Measurements from ENCODE around the gene RASA1. TPM values are rescaled to one million over a fixed set of nuclear protein-coding genes. Genes with fewer than 3 reads are reported as not detected.

Gene RASA1
- total RNA-seq, 3 donors from 2014 or later = 31.8 to 54.2 (median 41.1) TPM

DNA sequence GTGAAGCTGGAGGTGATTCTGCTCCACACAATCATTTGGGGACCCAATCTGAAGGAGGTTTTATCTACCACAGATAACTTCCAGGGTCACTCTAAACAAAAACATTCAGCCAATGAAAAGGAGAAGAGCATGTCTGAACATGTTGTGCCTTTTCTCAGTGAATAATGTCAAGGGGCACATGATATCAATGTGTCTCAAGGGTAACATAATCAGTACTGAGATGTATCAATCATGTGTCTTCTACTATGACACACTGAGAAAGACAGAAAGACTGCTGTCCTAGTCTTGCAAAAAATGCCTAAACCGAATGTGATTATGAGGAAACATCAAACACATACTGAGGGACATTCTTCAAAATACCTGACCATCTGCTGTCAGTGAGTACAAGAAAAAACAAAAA lies 25.4 kb upstream of the RASA1 start:
- no peak for DNase-seq (ENCODE audit: low spot score in 2 of 2)
- intact Hi-C loops (cut with DNase I; ENCODE audit: low total_unique reads) = no loop called here
- H3K4me3 ChIP-seq = no peak overlapping the region
- TF ChIP-seq POLR2A (IDR thresholded peaks at IDR 0.05) (no peak), POLR2AphosphoS5 (IDR thresholded peaks at IDR 0.05) (no peak)
- TF ChIP-seq, protein P1, sequence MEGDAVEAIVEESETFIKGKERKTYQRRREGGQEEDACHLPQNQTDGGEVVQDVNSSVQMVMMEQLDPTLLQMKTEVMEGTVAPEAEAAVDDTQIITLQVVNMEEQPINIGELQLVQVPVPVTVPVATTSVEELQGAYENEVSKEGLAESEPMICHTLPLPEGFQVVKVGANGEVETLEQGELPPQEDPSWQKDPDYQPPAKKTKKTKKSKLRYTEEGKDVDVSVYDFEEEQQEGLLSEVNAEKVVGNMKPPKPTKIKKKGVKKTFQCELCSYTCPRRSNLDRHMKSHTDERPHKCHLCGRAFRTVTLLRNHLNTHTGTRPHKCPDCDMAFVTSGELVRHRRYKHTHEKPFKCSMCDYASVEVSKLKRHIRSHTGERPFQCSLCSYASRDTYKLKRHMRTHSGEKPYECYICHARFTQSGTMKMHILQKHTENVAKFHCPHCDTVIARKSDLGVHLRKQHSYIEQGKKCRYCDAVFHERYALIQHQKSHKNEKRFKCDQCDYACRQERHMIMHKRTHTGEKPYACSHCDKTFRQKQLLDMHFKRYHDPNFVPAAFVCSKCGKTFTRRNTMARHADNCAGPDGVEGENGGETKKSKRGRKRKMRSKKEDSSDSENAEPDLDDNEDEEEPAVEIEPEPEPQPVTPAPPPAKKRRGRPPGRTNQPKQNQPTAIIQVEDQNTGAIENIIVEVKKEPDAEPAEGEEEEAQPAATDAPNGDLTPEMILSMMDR (IDR thresholded peaks at IDR 0.05) = no peak
- H3K4me1 ChIP-seq = no peaks in the 10 kb centered on the region
- no peaks in the 10 kb centered on the region for H3K27me3 ChIP-seq
- no peak overlapping the region for H3K27ac ChIP-seq
- no peaks in the 10 kb centered on the region for H3K36me3 ChIP-seq
- no peaks in the 10 kb centered on the region for H3K9me3 ChIP-seq

DNA sequence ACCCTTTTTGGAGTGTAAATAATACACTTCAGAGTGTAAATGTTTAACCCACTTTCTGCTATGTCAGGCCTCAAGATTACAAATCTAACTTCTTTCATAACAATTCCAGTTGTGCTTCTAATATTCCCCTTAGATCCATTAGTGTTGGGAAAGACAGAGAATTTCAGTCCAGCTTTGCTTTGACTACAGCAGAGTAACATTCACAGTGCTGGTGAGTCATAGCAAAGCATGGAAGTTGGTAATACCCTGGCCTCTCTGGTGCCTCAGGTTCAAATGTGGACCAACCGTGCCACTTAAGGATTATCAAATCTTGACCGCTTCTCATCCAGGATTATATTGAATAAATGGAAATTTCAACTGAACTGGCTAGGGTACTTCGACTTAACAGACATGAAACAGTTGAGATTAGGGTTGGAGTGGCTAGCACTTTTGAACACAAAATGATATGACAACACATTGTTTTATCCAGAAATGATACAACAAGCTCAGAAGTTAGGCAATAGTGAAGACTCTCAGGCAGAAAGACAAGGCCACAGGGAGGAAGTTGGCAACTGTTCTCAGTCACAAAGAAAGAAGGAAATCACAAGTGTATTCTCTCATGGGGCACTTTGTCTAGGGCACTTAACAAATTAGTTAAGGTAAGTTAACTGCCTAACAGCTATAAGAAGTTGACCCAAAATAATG lies 24.4 kb upstream of the RASA1 start:
- intact Hi-C loops (cut with DNase I; ENCODE audit: low total_unique reads) = no loop called here
- Histone ChIP-seq H3K27ac (peak overlapping the region; percentile 30 to 54), H3K9me3 (no peaks in the 10 kb centered on the region), H3K4me3 (no peak overlapping the region), H3K27me3 (no peaks in the 10 kb centered on the region), H3K4me1 (no peaks in the 10 kb centered on the region), H3K36me3 (no peaks in the 10 kb centered on the region)
- TF ChIP-seq POLR2AphosphoS5 (IDR thresholded peaks at IDR 0.05) (no peak), POLR2A (IDR thresholded peaks at IDR 0.05) (no peak)
- TF ChIP-seq, protein P1 (IDR thresholded peaks at IDR 0.05) = no peak
- no peak for DNase-seq (ENCODE audit: low spot score in 2 of 2)

GRCh38 chr5:87245451-87245850 lies 22.2 kb upstream of the RASA1 start:
- H3K9me3 ChIP-seq = no peaks in the 10 kb centered on the region
- no peaks in the 10 kb centered on the region for H3K36me3 ChIP-seq
- no peaks in the 10 kb centered on the region for H3K4me1 ChIP-seq
- DNase-seq (ENCODE audit: low spot score in 2 of 2) = no peak
- H3K27ac ChIP-seq = no peak overlapping the region
- TF ChIP-seq, protein P1 (IDR thresholded peaks at IDR 0.05) = no peak
- TF ChIP-seq POLR2A (IDR thresholded peaks at IDR 0.05) (no peak), POLR2AphosphoS5 (IDR thresholded peaks at IDR 0.05) (no peak)
- intact Hi-C loops (cut with DNase I; ENCODE audit: low total_unique reads) = no loop called here
- no peaks in the 10 kb centered on the region for H3K27me3 ChIP-seq
- H3K4me3 ChIP-seq = no peak overlapping the region

GRCh38 chr5:87246061-87246460 lies 21.6 kb upstream of the RASA1 start:
- no peak for DNase-seq (ENCODE audit: low spot score in 2 of 2)
- no peaks in the 10 kb centered on the region for H3K27me3 ChIP-seq
- H3K4me1 ChIP-seq = no peaks in the 10 kb centered on the region
- H3K9me3 ChIP-seq = no peaks in the 10 kb centered on the region
- no peak overlapping the region for H3K27ac ChIP-seq
- H3K36me3 ChIP-seq = no peaks in the 10 kb centered on the region
- TF ChIP-seq, protein P1 (IDR thresholded peaks at IDR 0.05) = no peak
- TF ChIP-seq POLR2A (IDR thresholded peaks at IDR 0.05) (no peak), POLR2AphosphoS5 (IDR thresholded peaks at IDR 0.05) (no peak)
- intact Hi-C loops (cut with DNase I; ENCODE audit: low total_unique reads) = no loop called here
- no peak overlapping the region for H3K4me3 ChIP-seq

DNA sequence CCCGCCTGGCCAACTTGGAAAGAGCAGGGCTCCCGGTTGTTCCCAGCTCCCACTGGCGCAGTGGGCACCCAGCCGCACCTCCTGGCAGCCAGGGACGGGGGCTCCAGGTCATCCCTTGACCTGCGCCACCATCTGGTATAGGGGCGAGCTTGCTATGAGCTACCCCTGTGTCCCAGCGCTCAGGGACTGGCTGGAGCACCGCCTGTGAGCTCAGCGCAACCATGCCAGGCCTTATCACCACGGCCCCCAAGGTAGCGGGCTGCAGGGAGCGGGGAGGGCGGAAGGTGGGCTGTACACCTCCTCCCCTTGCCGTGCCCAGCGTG lies 15.4 kb upstream of the RASA1 start:
- no peak overlapping the region for H3K27ac ChIP-seq
- intact Hi-C loops (cut with DNase I; ENCODE audit: low total_unique reads) = no loop called here
- H3K9me3 ChIP-seq = no peaks in the 10 kb centered on the region
- no peak overlapping the region for H3K4me3 ChIP-seq
- DNase-seq (ENCODE audit: low spot score in 2 of 2) = no peak
- TF ChIP-seq, protein P1 (IDR thresholded peaks at IDR 0.05) = no peak
- TF ChIP-seq POLR2AphosphoS5 (IDR thresholded peaks at IDR 0.05) (no peak), POLR2A (IDR thresholded peaks at IDR 0.05) (no peak)
- no peaks in the 10 kb centered on the region for H3K27me3 ChIP-seq
- H3K36me3 ChIP-seq = no peaks in the 10 kb centered on the region
- no peaks in the 10 kb centered on the region for H3K4me1 ChIP-seq
